ENCODE measurements around the gene CRIM1. TPM values are rescaled to one million over a fixed set of nuclear protein-coding genes. Genes with fewer than 3 reads are reported as not detected.

Gene CRIM1
- total RNA-seq, 4 donors from 2014 or later: 73.7 to 134 (median 80.7) TPM

DNA sequence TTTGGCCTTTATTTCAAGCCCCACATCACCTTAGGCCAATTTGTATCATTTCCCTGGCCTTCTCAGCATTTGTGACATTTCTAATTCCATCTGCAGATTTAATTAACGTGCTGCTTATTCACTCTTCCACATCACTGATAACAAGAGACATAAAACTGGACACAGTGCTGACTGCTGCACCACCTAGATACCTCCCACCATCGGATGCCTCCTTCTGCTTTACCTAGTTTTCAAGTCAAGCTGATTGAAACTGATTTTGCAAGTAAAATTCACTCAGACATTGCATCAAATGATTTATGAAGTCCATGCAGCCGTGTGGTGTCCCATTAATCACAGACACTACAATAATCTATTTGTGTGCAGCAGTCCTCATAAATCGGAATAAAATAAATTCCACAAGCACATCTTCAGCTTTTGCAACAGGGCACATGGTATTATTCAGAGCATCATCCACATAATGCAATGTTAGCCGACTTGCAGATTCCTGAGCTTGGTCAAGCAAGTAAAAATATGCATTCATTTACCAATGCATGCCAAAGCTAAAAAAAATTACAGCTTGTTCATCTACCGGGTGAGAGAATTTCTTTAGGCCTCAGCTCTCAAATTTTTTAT lies 15.9 kb upstream of the CRIM1 start:
- Histone ChIP-seq H3K4me3 (no peak overlapping the region), H3K36me3 (no peaks in the 10 kb centered on the region), H3K4me1 (no peaks in the 10 kb centered on the region), H3K27me3 (no peaks in the 10 kb centered on the region), H3K27ac (no peak overlapping the region), H3K9me3 (no peaks in the 10 kb centered on the region)
- TF ChIP-seq, protein P1, sequence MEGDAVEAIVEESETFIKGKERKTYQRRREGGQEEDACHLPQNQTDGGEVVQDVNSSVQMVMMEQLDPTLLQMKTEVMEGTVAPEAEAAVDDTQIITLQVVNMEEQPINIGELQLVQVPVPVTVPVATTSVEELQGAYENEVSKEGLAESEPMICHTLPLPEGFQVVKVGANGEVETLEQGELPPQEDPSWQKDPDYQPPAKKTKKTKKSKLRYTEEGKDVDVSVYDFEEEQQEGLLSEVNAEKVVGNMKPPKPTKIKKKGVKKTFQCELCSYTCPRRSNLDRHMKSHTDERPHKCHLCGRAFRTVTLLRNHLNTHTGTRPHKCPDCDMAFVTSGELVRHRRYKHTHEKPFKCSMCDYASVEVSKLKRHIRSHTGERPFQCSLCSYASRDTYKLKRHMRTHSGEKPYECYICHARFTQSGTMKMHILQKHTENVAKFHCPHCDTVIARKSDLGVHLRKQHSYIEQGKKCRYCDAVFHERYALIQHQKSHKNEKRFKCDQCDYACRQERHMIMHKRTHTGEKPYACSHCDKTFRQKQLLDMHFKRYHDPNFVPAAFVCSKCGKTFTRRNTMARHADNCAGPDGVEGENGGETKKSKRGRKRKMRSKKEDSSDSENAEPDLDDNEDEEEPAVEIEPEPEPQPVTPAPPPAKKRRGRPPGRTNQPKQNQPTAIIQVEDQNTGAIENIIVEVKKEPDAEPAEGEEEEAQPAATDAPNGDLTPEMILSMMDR (IDR thresholded peaks at IDR 0.05): no peak
- TF ChIP-seq EP300 (IDR thresholded peaks at IDR 0.05; ENCODE audit: low read depth) (no peak), POLR2A (IDR thresholded peaks at IDR 0.05) (no peak), POLR2AphosphoS5 (IDR thresholded peaks at IDR 0.05) (no peak)
- 75 to 88% methylated on average over 5 to 6 of the region's 6 CpGs for WGBS, 2 donors (ENCODE audit: low coverage in 1 of 2)
- no peak for DNase-seq
- intact Hi-C loops (cut with DNase I; ENCODE audit: low total_unique reads): no loop called here
- in situ Hi-C loops (cut with MboI; ENCODE audit: low pct_ligation_motif_present in 1 of 4, low pct_unique_long_range_greater_than_20kb in 1 of 4, low sequenced_read_pairs in 3 of 4): loop anchor here in 2 of 4 donors (25.0 kb wide), 2 partner anchors 323 to 352 kb away; no protein-coding TSS in a partner anchor

DNA sequence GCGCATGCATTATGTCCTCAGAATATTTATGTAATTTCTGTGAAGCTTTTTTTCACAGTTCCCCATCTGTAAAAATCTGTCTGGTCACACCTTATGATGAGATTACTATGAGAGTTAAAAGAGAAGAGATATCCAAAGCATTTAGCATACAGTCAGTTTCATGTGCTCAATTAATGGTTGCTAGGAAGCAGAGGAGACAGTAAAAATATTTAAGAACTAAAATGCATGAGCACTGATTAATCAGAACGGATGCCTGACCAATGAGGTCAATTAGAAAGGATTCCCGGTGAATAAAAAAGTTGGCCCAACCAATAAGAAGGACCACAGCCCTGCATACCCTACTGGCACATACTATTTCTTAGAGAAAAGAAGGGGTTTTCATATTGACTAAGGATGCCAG lies 12.0 kb upstream of the CRIM1 start:
- no peak for DNase-seq
- intact Hi-C loops (cut with DNase I; ENCODE audit: low total_unique reads) (no loop called here), in situ Hi-C loops (cut with MboI; ENCODE audit: low pct_ligation_motif_present in 1 of 4, low pct_unique_long_range_greater_than_20kb in 1 of 4, low sequenced_read_pairs in 3 of 4) (loop anchor here in 2 of 4 donors (25.0 kb wide), 2 partner anchors 319 to 356 kb away; no protein-coding TSS in a partner anchor)
- H3K27ac ChIP-seq: no peak overlapping the region
- no peaks in the 10 kb centered on the region for H3K9me3 ChIP-seq
- no peaks in the 10 kb centered on the region for H3K27me3 ChIP-seq
- no peaks in the 10 kb centered on the region for H3K4me1 ChIP-seq
- H3K4me3 ChIP-seq: no peak overlapping the region
- H3K36me3 ChIP-seq: no peaks in the 10 kb centered on the region
- TF ChIP-seq EP300 (IDR thresholded peaks at IDR 0.05; ENCODE audit: low read depth) (no peak), POLR2AphosphoS5 (IDR thresholded peaks at IDR 0.05) (no peak), POLR2A (IDR thresholded peaks at IDR 0.05) (no peak)
- TF ChIP-seq, protein P1 (IDR thresholded peaks at IDR 0.05): no peak
- 84 to 90% methylated on average over 2 to 3 of the region's 3 CpGs for WGBS, 2 donors (ENCODE audit: low coverage in 1 of 2)

DNA sequence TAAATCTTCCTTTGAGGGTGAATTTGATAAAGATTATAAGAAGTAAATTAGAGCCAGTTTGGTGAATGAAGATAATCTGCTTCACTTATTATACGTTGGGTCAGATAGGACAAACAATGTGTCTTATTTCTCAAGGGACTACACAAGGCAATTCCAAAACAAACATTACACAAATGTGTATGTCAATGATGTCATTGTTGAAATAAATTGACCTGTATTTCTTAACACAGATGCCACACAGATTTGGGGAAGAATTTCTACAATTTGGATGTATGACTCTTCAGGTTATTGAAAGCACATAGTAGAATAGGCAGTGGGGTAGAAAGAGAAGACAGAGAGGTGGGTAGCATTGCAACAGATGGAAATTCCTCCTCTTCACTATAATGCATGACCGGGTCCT lies 6.9 kb upstream of the CRIM1 start:
- no peak for TF ChIP-seq EP300 (IDR thresholded peaks at IDR 0.05; ENCODE audit: low read depth)
- TF ChIP-seq POLR2A (IDR thresholded peaks at IDR 0.05): no peak
- no peak for TF ChIP-seq POLR2AphosphoS5 (IDR thresholded peaks at IDR 0.05)
- TF ChIP-seq, protein P1 (IDR thresholded peaks at IDR 0.05): no peak
- H3K27me3 ChIP-seq: no peaks in the 10 kb centered on the region
- 79 to 100% methylated on average over 1 to 2 of the region's 2 CpGs for WGBS, 2 donors (ENCODE audit: low coverage in 1 of 2)
- H3K4me3 ChIP-seq: no peak overlapping the region
- H3K36me3 ChIP-seq: no peaks in the 10 kb centered on the region
- H3K9me3 ChIP-seq: no peaks in the 10 kb centered on the region
- no peak for DNase-seq
- in situ Hi-C loops (cut with MboI; ENCODE audit: low pct_ligation_motif_present in 1 of 4, low pct_unique_long_range_greater_than_20kb in 1 of 4, low sequenced_read_pairs in 3 of 4): loop anchor here in 2 of 4 donors (25.0 kb wide), 2 partner anchors 314 to 361 kb away; no protein-coding TSS in a partner anchor
- no peak overlapping the region for H3K27ac ChIP-seq
- intact Hi-C loops (cut with DNase I; ENCODE audit: low total_unique reads): no loop called here
- H3K4me1 ChIP-seq: no peaks in the 10 kb centered on the region

DNA sequence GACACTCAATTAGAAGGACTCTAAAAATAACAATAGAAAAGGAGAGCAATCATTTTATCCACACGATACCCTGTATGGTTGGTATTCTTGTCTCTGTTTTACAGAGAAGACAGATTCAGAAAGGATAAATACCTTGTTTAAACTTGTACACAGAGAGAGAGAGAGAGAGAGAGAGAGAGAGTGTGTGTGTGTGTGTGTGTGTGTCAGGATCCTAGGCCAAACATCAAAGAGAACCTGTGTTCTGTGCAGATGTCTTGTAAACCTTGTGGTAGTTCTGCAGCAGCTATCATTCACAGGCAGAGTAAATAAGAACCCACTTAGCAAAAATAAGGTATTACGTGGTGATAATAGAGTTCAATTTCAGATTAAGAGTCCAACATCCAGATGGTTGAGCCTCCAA lies 4.3 kb upstream of the CRIM1 start:
- Histone ChIP-seq H3K36me3 (no peaks in the 10 kb centered on the region), H3K27ac (no peak overlapping the region), H3K4me3 (no peak overlapping the region), H3K9me3 (no peaks in the 10 kb centered on the region), H3K4me1 (peaks cover 0 to 7% (median 1%) of the 10 kb centered on the region in 4 donors), H3K27me3 (no peaks in the 10 kb centered on the region)
- in situ Hi-C loops (cut with MboI; ENCODE audit: low pct_ligation_motif_present in 1 of 4, low pct_unique_long_range_greater_than_20kb in 1 of 4, low sequenced_read_pairs in 3 of 4) (loop anchor here (5.0 to 25.0 kb wide), 6 partner anchors 111 to 314 kb away; no protein-coding TSS in a partner anchor), intact Hi-C loops (cut with DNase I; ENCODE audit: low total_unique reads) (loop anchor here (5.0 to 10.0 kb wide), 3 partner anchors 104 to 311 kb away; no protein-coding TSS in a partner anchor)
- TF ChIP-seq EP300 (IDR thresholded peaks at IDR 0.05; ENCODE audit: low read depth) (no peak), POLR2A (IDR thresholded peaks at IDR 0.05) (no peak), POLR2AphosphoS5 (IDR thresholded peaks at IDR 0.05) (no peak)
- TF ChIP-seq, protein P1 (IDR thresholded peaks at IDR 0.05): no peak
- 86 to 98% methylated on average over 2 of the region's 2 CpGs for WGBS, 2 donors (ENCODE audit: low coverage in 1 of 2)
- no peak for DNase-seq
